NB4 (cell line): ENCODE results near the gene TMEM30A.

Source experiments
- CTCF ChIP-seq: IDR thresholded peaks from one replicate; pipeline ENCODE4 v1.5.1; 2012; ENCODE audit warnings: low read depth, low read length
- POLR2A ChIP-seq: IDR thresholded peaks from 2 replicates; pipeline ENCODE4 v1.6.1; 2011; ENCODE audit warnings: mild to moderate bottlenecking; ENCODE audit not compliant: insufficient read length; ENCODE audit errors: extremely low read depth

- TF ChIP-seq CTCF = no peak
- no peak for TF ChIP-seq POLR2A
These were observed 78.6 kb downstream of the TMEM30A start, which contains the start of gene COL12A1 for GRCh38 chr6:75205776-75206575.
